Colonic mucosa (tissue), 4 donors: ENCODE measurements around the gene MTHFD1. TPM values are rescaled to one million over a fixed set of nuclear protein-coding genes. Genes with fewer than 3 reads are reported as not detected.

Experiments
- DNase-seq: peaks from one replicate; pipeline ENCODE4 v3.0.0-alpha.2; 2020
- H3K27ac ChIP-seq: fragments of 200-600 bp; one replicate; pipeline ENCODE4 v1.8.0; 2021
- H3K27me3 ChIP-seq: fragments of 200-600 bp; one replicate; pipeline ENCODE4 v1.8.0; 2021
- H3K36me3 ChIP-seq: fragments of 200-600 bp; one replicate; pipeline ENCODE4 v1.8.0; 2021
- H3K4me1 ChIP-seq: fragments of 200-600 bp; one replicate; pipeline ENCODE4 v1.8.0; 2021; ENCODE audit warnings: mild to moderate bottlenecking
- H3K4me3 ChIP-seq: fragments of 200-600 bp; one replicate; pipeline ENCODE4 v1.8.0; 2021
- H3K9ac ChIP-seq, 2 donors: one replicate each; pipeline ENCODE4 v1.7.0; 2013; ENCODE audit warnings: control low read depth in 2 of 2, low read depth in 2 of 2, low read length in 2 of 2
- H3K9me3 ChIP-seq: fragments of 200-600 bp; one replicate; pipeline ENCODE4 v1.8.0; 2021
- intact Hi-C: fragments of 100-400 bp; cut with DNase I; formaldehyde crosslinking; loops from one replicate; pipeline ENCODE4 v1.14.1; 2022
- total RNA-seq, 2 donors: library from RNA; stranded (reverse); fragmentation: NEBNext Ultra II Directional in 1 of 2; extraction: Animal tissue kit (Norgen Biotek cat#: 25700) in 1 of 2; gene quantifications; one replicate each; pipeline ENCODE4 v1.2.1, GENCODE V29; 2021
- TF ChIP-seq, protein P1 (sequence below): fragments of 200-600 bp; IDR thresholded peaks from one replicate; pipeline ENCODE4 v1.8.0; 2022; ENCODE audit warnings: antibody characterized with exemption, mild to moderate bottlenecking
- donor health status: healthy.
- donor health status: DM: no; HTN: no; CAD: no.
- donor health status: DM: no; HTN: no; CAD: no.

MTHFD1 gene
- total RNA-seq, 2 donors from 2014 or later = 38.1 to 123 TPM

- H3K4me1 ChIP-seq = peaks cover 32% of the 10 kb centered on the region
- no peaks in the 10 kb centered on the region for H3K9me3 ChIP-seq
- H3K27me3 ChIP-seq = no peaks in the 10 kb centered on the region
- H3K36me3 ChIP-seq = no peaks in the 10 kb centered on the region
- H3K27ac ChIP-seq = peak overlapping the region; percentile 100
- H3K9ac ChIP-seq = peak overlapping the region; percentile 97 to 100
- peak; percentile 28 for DNase-seq
- peak overlapping the region; percentile 78 for H3K4me3 ChIP-seq
- TF ChIP-seq, protein P1, sequence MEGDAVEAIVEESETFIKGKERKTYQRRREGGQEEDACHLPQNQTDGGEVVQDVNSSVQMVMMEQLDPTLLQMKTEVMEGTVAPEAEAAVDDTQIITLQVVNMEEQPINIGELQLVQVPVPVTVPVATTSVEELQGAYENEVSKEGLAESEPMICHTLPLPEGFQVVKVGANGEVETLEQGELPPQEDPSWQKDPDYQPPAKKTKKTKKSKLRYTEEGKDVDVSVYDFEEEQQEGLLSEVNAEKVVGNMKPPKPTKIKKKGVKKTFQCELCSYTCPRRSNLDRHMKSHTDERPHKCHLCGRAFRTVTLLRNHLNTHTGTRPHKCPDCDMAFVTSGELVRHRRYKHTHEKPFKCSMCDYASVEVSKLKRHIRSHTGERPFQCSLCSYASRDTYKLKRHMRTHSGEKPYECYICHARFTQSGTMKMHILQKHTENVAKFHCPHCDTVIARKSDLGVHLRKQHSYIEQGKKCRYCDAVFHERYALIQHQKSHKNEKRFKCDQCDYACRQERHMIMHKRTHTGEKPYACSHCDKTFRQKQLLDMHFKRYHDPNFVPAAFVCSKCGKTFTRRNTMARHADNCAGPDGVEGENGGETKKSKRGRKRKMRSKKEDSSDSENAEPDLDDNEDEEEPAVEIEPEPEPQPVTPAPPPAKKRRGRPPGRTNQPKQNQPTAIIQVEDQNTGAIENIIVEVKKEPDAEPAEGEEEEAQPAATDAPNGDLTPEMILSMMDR = no peak
- intact Hi-C loops = no loop called here
These were observed 114.3 kb downstream of the MTHFD1 start for GRCh38 chr14:64502456-64502855.

DNA sequence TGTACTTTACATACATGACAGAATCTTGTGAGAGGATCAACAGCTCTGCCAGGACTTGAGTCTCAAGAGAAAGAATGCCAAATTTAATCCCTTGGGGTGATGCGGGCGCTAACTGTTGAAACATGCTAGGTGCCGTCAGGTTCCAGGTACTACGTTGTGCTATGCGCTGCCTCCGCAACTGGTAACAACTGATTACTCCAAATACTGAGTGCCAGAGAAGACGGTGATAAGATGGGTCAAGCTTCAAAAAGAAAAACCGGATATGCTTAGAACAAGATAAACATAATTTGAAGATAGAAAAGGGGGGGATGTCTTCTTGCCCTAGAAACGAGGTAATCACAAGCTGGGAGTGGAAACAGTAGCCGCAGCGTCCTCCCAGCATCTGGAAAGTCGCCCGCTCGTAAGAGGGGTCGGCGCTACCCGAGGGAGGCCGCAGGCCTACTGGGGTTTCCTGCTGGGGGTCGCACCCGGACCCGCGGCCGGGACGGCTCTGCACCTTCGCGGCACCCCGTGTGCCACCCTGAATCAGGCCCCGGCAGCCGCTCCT is 114.8 kb downstream of the MTHFD1 start:
- Histone ChIP-seq H3K4me1 (peaks cover 33% of the 10 kb centered on the region), H3K9me3 (no peaks in the 10 kb centered on the region), H3K27me3 (no peaks in the 10 kb centered on the region), H3K36me3 (no peaks in the 10 kb centered on the region), H3K27ac (peak overlapping the region; percentile 100), H3K4me3 (peak overlapping the region; percentile 78), H3K9ac (peak overlapping the region; percentile 97 to 100)
- intact Hi-C loops = no loop called here
- TF ChIP-seq, protein P1 = no peak
- peak; percentile 56 for DNase-seq

DNA sequence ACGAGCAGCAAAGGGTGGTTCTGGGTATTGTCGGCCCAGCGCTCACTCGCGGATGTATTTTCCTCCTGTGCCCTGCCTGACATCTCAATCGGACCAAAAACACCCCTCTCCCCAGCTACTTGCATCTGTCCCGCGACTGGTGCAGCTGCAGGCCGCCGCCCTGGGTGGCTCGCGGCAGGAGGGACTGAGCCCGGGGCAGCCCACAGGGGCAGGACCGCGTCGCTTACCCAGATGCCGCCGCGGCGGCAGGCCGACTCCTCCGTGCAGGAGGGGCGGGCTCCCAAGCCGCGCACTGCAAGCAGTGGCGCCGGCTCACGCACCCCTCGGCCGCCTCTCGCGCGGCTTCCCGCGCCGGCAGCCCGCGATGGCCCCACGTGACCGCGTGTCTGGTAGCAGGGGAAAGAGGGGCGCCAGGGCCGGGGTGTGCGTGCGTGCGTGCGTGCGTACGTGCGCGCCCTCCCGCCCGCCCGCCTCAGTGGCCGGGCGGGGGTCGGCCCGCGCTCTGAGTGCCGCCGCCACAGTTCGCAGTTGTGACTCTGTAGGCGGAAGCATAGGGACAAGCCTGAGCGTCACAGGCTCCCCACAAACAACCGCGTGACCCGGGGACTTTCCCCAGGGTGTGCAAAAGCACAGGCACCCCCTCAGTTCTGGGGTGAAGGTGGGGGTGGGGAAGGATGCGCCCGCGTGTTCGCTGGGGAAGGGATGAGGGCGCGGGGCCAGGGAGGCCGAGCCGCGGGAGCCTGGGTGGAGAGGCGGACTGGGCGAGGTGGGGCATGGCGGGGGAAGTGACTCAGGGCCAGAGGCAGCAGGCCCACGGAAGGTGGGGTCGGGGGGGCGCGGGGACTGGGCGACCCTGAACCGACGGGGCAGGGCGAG is 115.5 kb downstream of the MTHFD1 start, which contains the start of gene ZBTB25:
Gene ZBTB25, minus strand, starts transcription at position 405 of the 876 bp plus-strand sequence. CDS start 13,305 bp downstream, outside the sequence.
- intact Hi-C loops = no loop called here
- H3K27ac ChIP-seq = peak within 1 kb of the TSS; percentile 100

DNA sequence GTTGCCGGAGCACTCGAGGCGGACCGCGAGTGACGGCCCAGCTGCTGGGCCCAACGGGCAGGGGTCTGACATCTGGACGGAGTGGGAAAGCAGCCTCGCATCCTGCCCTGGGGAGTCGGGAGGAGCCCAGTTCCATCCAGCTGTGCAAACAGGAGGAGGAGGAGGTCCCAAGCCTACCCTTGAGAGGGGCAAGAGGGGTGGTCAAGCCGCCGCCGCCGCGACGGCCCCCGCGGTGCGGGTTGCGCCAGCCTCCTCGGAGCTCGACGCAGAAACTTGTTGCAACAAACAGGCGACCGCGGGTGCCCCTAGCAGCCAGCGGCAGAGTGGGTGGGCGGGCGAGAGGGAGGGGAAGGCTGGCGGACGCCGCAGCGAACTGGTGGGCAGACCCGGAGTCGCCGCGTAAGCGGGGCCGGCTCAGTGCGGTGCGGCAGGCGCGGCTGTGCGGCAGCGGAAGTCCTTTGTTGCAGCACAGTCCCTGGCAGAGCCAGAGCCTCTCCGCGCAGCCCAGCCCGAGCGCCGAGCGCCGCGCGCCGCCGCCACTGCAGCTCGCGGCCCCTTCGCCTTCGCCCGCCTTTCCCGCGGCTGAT is 116.2 kb downstream of the MTHFD1 start, which contains the start of gene ZBTB1:
Gene ZBTB1, plus strand, starts transcription at position 461 of the 587 bp plus-strand sequence. CDS start 16,735 bp downstream, outside the sequence.
- intact Hi-C loops = no loop called here
- no peaks in the 10 kb centered on the region for H3K36me3 ChIP-seq
- H3K4me3 ChIP-seq = peak within 1 kb of the TSS; percentile 78
- no peaks in the 10 kb centered on the region for H3K9me3 ChIP-seq
- TF ChIP-seq, protein P1 = no peak
- DNase-seq = peak; percentile 80
- H3K9ac ChIP-seq = peak within 1 kb of the TSS; percentile 97 to 100
- H3K27ac ChIP-seq = peak within 1 kb of the TSS; percentile 100
- H3K4me1 ChIP-seq = peaks cover 42% of the 10 kb centered on the region
- H3K27me3 ChIP-seq = no peaks in the 10 kb centered on the region

More for the DNA sequence above, 115.5 kb downstream of the MTHFD1 start, which contains the start of gene ZBTB25:
- Histone ChIP-seq H3K36me3 (no peaks in the 10 kb centered on the region), H3K9me3 (no peaks in the 10 kb centered on the region), H3K4me1 (peaks cover 35% of the 10 kb centered on the region), H3K9ac (peak within 1 kb of the TSS; percentile 97 to 100), H3K4me3 (peak within 1 kb of the TSS; percentile 78), H3K27me3 (no peaks in the 10 kb centered on the region)
- peak; percentile 87 for DNase-seq
- TF ChIP-seq, protein P1 = no peak
